ENCODE data around the gene SH3BGRL.
"Not testable (repeated sequence)": the region's sequence is repeated elsewhere in the genome, so short reads cannot be mapped to it uniquely, and the experiment has no call there.

The SH3BGRL gene

DNA sequence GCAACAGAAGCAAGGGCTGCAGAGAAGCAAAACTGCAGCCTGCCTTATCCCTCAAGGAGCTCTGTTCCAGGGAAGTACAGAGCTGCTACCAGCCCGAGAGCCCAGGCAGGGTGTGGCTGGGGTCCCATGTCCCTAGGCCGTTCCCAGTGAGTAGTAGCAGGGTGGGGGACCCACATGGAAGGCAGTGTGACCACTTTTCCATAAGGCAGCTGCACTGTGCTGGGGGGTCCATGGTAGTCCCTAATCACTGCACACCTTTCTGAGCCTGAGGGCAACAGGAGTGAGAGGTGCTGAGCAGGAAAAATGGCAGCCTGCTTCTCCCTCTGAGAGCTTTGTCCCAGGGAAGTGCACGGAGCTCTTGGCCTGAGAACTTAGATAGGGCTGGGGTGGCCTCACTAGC is 135.9 kb downstream of the SH3BGRL start:
- POLR2A ChIA-PET = no interaction called here
- TF ChIP-seq, protein P1, sequence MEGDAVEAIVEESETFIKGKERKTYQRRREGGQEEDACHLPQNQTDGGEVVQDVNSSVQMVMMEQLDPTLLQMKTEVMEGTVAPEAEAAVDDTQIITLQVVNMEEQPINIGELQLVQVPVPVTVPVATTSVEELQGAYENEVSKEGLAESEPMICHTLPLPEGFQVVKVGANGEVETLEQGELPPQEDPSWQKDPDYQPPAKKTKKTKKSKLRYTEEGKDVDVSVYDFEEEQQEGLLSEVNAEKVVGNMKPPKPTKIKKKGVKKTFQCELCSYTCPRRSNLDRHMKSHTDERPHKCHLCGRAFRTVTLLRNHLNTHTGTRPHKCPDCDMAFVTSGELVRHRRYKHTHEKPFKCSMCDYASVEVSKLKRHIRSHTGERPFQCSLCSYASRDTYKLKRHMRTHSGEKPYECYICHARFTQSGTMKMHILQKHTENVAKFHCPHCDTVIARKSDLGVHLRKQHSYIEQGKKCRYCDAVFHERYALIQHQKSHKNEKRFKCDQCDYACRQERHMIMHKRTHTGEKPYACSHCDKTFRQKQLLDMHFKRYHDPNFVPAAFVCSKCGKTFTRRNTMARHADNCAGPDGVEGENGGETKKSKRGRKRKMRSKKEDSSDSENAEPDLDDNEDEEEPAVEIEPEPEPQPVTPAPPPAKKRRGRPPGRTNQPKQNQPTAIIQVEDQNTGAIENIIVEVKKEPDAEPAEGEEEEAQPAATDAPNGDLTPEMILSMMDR (IDR thresholded peaks at IDR 0.05; ENCODE audit: control extremely low read depth, extremely low read depth, low read depth, missing control alignments) = no peak
- CTCF ChIA-PET = no interaction called here
- no peak for DNase-seq (ENCODE audit: extremely low spot score)

- no peak for DNase-seq (ENCODE audit: extremely low spot score)
- ChIA-PET CTCF (no interaction called here), POLR2A (no interaction called here)
- TF ChIP-seq, protein P1 (IDR thresholded peaks at IDR 0.05; ENCODE audit: control extremely low read depth, extremely low read depth, low read depth, missing control alignments) = no peak
Observed at GRCh38 chrX:81338924-81339323, 137.0 kb downstream of the SH3BGRL start.

DNA sequence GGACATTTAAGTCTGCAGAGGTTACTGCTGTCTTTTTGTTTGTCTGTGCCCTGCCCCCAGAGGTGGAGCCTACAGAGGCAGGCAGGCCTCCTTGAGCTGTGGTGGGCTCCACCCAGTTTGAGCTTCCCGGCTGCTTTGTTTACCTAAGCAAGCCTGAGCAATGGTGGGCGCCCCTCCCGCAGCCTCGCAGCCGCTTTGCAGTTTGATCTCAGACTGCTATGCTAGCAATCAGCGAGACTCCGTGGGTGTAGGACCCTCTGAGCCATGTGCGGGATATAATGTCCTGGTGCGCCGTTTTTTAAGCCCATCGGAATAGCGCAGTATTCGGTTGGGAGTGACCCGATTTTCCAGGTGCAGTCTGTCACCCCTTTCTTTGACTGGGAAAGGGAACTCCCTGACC is 143.4 kb downstream of the SH3BGRL start:
- DNase-seq (ENCODE audit: extremely low spot score); POLR2A ChIA-PET: not testable (repeated sequence)
- CTCF ChIA-PET = interaction anchor here (0.6 kb wide), 1 partner anchor 14 kb away, joined by 3 read pairs; no protein-coding TSS in a partner anchor

Measured in GM10248 (cell line).